HG03064 (cell line): ENCODE measurements around the gene DPP6.

Source experiments
- ATAC-seq: cut with Tn5 transposase; IDR thresholded peaks from one replicate; pipeline ENCODE4 v1.9.1; 2021; ENCODE audit warnings: low read depth; ENCODE audit not compliant: unreplicated experiment

The DPP6 gene

DNA sequence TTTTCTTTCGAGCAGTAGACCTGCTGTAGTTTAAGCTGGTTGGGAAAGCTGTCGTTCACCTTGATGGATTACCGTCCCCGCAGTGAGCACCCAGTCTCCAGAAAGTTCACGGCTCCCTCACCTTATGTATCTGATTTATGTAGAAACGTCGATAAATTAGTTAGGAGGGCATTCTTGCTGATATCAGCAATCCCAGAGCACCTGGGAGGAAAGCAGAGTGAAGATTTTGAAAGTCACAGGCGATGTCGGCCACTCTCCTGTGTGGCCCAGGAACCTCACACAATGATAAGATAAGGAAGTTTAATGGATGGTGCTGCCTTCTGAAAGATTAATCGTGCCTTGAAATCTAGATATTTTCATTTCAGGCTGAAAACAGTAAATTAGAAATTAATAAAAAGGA, 336.8 kb downstream of the DPP6 start:
- no peak for ATAC-seq

DNA sequence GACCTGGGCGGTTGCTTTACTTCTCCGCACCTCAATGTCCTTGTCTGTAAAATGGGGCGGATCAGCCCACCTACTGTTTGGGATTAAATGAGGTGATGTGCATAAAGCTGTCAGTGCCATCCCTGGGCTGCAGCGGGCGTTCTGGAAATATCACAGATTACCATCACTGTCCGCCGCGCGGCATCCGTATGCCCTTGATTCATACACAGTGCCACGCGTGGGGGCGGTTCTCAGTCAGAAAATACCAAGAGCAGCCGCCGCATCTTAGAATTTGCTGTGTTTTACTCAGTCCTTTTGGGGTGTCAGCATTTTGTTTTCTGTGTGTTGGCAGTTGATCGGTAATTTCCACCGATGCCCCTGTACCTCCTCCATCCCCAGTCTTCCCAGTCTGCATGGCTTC, 338.8 kb downstream of the DPP6 start:
- no peak for ATAC-seq

DNA sequence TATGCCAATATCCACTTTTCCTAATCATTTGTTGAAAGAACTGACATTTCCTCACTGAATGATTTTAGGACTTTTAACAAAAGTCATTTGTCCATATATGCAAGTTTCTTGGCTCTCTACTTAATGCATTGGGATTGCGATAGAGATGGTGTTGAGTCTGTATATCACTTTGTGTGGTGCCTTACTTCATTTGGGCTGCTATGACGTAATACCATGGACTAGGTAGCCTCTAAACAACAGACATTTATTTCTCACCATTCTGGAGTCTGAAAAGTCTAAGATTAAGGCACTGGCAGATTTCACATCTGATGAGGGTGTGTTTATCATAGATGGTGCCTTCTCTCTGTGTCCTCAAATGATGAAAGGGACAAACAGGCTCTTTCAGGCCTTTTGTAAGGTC, 342.6 kb downstream of the DPP6 start:
- ATAC-seq, result no peak

DNA sequence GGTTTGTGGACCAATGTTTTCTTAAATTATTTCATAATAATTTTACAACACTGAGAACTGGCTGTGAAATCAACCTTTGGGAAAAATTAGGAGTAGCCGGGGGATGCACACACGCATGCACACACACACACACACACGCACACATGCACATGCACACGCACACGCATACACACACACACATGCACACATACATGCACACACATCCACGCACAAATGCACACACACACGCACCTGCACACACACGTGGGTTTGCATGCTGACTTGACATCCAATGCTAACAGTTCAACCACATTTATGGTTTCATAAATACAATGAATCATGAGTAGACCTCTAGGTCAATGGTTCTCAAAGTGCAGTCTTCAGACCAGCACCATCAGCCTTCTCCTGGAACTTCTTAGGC, 354.1 kb downstream of the DPP6 start:
- no peak for ATAC-seq

DNA sequence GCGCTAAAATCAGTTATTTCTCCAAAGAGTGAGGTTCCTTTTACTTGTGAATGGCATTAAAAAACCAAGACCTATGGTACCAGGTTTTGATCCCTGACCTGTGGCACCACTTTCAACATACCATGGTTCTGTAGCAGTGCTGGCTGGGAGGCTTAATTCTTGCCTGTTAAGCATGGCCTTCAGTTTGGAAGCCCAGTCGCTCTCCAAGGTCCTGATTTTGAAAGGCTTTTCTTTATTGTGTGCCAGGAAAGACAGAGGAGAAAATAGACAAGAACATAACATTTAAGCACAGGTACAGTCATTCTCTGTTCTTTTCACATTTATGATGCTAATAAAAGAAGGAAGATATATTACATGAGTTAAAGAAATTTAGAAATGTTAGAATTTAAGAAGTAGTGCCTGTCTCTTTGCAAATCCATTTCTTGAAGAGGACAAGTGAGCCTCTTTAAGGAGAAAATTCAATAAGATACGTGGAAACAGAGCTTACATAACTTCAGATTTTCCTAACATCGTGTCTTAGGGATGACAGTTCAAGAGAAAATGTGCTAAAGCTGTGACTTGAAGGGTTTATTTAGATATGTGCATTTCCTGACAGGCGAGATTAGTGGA, 357.6 kb downstream of the DPP6 start:
- ATAC-seq, result no peak

DNA sequence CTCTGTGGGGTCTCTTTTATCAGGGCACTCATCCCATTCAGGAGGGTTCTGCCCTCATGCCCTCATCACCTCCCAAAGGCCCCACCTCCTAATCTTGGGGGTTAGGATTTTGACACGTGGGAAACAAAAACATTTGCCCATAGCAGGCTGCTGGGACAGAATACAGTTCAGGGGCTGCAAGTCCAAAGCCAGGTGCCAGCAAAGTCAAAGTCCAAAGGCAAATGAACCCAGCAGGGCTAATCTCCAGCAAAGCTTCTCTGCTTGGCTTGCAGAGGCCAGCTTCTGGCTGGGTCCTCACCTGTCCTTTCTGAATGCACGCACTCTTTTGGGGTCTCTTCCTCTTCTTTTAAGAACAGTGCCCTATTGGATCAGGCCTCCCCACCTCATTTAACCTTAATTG, 359.9 kb downstream of the DPP6 start:
- ATAC-seq, result no peak

DNA sequence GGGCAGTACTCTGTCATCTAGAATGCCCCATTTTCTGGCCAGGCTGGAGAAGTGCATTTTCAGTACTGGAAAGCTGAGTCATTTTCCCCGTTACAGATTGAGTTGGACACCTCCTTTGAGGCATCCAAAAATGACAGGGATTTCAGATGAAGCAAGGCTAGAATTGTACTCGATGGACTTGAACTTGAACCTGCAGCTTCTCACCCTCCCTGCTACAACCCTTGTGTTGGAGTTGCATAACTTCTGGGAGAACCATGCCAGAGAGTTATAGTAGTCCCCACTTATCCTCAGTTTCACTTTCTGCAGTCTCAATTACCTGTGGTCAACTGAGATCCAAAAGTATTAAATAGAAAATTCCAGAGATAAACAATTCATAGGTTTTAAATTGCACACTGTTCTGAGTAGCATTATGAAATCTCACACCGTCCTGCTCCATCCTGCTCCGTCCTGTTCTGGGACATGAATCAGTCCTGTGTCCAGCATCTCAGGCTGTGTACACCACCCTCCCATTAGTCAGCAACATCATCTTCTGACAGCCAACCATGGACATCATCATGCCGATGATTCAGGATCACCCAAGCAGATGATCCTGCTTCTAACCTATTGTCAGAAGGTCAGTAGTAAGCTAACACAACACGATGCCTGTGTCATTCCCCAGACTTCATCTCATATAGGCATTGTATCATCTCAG, 363.7 kb downstream of the DPP6 start:
- no peak for ATAC-seq

DNA sequence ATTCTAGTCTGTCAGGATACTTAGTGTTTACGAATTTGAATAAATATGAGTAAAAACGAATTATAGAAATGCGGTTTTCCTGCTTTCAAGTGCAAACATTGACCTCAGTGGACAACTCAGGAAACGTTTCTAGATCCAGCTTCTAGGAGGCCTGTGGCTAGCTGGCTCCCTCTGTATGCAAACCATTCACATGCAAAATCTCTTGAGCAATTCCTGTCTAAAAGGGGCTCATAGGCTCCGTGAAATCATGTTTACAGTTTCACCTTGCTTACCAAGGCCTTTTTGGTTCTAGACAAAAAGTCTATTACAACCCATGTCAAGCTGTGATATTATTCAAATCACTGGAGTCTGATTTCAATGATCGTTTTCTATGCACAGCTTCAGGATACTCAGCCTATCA, 364.5 kb downstream of the DPP6 start:
- ATAC-seq, result no peak

DNA sequence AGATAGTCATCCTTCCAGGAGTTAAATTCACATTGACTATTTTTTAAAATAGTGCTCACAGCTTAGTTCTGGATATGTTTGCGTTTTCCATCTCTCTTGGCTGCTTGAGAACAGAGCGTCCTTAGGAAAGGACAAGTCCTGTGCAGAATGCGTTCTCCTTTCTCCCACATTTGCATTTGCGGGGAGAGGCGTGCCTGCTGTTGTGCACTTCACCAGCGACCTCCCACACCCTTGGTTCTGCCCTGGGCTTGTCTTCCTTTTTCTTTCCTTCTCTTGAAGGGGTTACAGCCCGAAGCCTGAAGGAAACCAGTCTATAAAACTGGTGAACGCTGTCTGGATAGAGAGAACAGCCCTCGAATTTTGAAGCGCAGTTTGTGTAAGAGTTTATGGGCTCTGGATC, 367.1 kb downstream of the DPP6 start:
- ATAC-seq, result no peak

DNA sequence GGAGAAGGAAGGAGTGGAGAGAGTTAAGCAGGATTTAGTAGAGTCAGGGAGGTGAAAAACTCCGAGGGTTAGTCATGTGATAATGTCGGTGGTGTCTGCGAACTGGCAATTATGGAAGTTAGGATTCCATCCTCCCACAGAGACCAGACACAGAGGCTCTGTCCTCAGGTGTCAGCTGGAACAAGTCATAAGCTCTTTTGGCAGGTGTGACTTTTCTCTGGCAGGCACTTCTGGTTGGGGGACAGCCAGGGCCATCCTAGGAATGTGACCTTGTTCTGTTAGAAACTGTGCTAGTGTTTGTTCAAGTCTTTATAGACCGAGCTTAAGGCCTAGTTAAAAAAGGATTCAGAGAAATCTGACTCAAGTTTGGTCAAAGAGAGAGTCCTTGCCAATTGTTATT, 371.0 kb downstream of the DPP6 start:
- ATAC-seq, result no peak

DNA sequence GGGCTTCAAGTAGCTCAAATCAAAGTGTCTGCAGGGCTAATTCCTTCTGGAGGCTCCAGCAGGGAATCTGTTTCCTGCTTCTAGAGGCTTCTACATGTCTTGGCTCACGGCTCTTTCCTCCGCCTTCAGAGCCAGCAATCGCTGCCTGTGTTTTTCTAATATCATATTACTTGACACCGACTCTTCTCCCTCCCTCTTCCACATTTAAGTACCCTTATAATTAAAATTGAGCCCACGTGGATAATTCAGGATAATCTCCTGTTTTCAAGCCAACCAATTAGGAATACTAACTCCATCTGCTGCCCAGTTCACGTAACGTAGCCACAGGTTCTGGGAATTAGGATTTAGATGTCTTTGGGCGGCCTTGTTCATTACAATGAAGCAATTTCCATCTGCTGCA, 372.2 kb downstream of the DPP6 start:
- ATAC-seq, result no peak

DNA sequence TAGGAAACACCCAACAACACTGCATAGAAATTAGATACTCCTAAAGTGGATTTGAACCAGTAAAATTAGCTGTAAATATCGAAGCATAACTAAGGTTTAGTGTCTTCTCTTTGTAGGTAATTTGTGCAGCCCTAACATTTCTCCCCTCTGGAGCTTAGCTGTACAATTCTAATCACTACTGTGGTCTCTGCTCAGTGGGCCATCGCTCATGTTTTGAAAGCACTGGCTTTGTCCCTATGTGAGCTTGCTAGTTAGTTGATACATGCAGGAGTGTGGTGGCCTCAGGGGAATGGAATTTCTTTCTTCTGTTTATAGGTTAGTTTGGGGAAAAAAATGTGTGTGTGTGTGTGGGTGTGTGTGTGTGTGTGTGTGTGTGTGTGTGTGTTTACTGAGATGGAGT, 373.1 kb downstream of the DPP6 start:
- ATAC-seq, result no peak

DNA sequence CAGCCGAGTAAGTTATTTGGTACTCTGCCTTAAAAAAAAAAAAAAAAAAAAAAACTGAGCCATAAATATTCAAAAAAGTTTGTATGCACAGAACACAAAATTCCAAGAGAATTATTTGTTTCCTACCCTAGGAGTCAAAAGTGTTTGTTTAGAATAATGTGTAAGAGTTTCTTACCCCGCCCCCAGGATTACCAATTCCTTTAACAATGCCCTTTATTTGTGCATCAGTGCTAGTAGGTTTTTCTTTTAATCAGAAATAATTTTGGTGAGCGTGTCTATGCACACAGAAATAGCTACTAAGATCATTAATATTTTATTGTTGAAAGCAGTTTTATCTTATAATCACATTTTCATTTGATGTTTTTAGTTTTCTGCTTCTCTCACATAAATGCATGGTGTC, 374.6 kb downstream of the DPP6 start:
- ATAC-seq, result no peak

DNA sequence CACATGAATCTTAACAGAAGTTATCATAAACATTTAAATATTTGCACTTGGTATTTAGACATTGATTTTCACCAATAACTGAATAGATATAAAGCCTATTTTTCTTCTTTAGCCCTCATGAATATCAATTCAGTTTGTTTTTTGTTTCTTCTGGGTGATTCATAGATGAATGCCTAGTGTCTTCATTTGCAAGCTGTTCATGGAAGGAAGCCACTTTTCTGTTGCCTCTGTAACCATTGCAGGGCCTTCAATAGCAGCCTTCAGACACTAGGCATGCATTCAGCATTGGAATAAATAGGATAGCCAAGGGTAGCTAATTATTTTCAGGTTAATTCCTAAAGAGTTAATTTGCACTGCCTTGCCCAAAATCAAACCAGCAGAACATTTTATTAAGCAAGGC, 375.3 kb downstream of the DPP6 start:
- no peak for ATAC-seq

DNA sequence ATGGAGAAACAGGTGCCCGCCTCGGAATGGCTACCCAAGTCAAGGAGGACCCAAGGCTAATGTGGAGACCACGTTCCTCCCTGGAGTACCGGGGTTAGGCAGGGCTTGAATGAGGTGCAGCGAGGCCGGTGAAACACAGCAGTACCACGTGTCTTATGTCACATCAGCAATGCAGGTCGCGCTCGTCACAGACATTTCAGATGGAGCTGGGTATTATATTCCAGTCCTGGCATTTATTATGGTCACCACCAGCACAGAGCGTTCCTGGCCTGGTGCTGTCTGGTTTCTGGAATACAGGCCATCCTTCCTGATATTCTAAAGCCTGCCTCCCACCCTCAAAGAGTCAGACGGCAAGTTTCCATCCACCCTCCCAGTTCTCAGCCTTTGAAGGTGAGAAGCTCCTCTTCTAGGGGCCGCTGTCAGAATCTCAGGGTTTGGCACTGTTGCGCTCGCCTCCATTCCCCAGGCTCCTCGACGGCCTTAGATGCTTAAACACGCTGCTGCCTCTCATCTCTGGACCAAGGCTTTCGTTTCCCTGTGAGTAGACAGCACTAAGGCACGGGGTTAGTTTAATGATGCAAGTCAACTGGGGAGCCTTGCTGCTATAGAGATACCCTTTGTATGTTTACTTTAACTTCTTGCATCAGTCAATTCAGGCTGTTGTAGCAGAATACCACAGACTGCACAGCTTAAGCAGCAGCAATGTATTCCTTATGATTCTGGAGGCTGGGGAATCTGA, 377.6 kb downstream of the DPP6 start:
- ATAC-seq, result no peak

DNA sequence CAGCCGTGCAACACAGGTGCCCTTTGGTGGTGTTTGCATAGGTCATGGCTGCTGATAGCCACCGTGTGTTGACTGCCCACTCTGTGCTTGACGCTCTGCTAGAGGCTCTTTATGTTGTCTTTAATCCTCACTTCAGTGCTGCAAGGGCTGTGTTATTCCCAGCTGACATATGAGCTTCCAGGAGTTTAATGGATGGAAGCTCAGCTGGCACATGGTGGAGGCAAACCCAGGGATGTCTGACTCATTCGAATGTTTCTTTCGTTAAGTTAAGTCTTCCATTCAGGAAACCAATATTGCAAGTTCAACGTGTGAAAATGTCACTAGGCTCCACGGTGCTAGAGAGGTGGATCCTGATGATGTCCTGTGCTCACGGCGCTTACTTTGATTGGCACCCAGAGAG, 378.4 kb downstream of the DPP6 start:
- ATAC-seq, result no peak

DNA sequence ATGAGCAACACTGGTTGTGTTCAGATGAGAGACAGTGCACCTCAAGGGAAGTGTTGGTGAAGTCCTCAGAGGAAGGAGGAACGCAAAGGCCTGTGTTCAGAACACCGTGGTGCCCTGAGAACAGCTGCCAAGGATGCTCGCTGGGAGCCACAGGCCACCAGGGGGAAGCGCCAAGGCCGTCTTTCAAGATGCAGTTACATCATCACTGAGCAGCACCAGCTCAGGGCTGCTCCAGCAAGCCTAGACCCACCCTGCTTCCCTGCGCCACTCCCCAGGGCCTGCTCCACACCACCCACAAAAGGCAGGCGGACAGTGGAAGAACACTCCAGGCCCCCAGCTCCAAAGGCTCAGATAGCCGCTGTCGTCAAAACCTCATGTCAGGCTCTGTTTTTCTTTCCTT, 378.8 kb downstream of the DPP6 start:
- no peak for ATAC-seq

DNA sequence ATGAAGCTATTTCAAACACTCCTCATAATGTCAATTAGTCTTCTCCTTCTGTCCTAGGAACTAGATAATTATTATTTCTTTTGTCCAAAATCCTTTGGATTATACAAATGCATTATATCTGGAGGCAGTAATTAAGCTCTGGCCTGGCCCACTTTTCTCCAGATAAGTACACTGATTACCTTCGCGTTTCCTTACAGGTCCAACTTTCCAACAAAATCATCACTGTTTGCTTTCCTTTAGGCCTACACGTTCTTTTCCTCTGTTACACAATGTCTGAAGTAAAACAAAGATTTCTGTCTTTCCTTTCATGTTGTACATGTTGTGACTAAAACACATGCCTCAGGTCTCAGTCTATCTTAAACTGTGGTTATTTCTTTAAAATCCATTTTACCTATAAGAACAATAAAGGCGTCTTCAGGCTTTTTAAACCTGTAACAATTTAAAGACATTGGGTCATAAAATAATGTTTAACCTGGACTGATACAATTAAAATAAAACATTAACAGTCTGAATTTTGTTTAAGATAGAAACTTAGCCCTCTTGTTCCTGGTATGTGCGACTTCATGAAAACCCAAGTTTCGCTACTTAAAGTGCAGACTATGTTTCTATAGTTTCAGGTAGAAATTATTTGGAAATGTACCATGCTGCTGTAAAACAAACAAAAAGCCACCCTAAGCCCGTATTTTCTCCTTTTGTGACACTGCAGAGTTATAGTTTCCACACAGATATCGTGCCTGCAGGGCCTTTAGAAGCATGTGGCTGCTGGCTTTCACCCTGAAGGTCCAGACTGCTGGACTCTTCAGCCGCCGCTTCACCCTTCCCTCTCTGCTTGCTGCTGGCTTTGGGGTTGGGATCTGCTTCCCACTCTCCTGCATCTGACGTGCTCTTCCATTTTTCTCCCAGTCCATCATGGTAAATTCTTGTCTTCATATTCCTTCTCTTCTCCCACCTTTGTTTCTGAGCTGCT, 381.7 kb downstream of the DPP6 start:
- ATAC-seq, result no peak

DNA sequence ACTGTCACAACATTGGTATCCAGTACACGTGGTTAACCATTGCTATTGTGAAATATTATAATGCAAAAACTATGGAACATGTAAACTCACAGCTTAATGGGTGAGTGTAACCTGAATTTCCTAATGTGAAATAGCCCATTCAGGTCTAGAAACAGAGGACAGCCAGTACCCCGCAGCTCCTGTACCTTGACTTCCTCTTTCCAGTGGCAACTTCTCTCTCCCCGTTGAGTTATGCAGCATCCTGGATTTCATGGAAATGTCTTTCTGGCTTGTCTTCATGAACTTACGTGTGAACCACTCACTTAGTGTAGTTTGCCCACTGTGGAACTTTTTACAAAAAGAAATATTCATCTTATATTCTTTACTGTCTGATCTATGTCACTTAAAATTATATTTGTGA, 384.4 kb downstream of the DPP6 start:
- no peak for ATAC-seq

DNA sequence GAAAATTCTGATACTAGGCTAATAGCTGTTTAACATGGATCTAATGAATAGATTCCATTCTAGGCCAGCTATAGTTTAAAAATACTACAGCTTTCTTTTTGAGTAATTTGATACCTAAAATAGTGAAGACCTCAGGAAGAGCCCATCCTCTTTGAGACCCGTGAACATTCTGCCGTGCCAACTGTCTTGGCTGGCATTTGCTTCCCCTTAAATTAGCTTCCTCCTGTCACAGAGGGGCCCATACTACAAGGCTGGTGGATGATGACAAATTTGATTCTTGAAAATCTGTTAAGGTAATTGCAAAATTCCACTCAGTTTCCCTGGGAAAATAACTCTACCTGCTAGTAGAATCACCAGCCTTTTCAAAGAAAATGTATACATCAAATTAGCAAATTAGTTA, 385.0 kb downstream of the DPP6 start:
- ATAC-seq, result no peak
